NCI-H187 (cell line): ENCODE results near the gene KCNAB2.

Experiments
- DNase-seq, 2 experiments: peaks; one replicate each; lab custom pipeline; 2025; lab: John Stamatoyannopoulos, UW

KCNAB2 gene

GRCh38 chr1:6109688-6110087 is 64.0 kb downstream of the KCNAB2 start:
- DNase-seq, result no peak

- DNase-seq, result no peak
Measured at GRCh38 chr1:6110326-6110725, 64.6 kb downstream of the KCNAB2 start.

DNA sequence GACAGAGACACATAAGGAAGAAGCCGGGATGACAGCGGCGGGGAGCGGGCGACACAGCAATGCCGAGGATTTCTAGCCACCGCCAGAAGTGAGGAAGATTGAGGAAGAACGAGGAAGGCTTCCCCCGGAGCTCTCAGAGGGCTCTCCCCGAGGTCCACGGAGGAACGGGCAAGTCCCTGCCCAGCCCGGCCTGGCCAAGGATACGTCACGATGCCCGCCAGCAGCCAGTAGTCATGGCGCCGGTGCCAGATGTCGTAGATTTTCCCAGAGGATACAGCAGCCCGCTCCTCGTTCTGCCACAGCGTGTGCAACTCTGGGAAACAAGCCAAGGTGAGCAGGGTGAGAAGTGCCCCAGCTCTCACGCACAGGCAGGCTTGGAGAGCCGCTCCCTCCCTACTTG is 65.9 kb downstream of the KCNAB2 start:
- peak; percentile 21 to 77 for DNase-seq

DNA sequence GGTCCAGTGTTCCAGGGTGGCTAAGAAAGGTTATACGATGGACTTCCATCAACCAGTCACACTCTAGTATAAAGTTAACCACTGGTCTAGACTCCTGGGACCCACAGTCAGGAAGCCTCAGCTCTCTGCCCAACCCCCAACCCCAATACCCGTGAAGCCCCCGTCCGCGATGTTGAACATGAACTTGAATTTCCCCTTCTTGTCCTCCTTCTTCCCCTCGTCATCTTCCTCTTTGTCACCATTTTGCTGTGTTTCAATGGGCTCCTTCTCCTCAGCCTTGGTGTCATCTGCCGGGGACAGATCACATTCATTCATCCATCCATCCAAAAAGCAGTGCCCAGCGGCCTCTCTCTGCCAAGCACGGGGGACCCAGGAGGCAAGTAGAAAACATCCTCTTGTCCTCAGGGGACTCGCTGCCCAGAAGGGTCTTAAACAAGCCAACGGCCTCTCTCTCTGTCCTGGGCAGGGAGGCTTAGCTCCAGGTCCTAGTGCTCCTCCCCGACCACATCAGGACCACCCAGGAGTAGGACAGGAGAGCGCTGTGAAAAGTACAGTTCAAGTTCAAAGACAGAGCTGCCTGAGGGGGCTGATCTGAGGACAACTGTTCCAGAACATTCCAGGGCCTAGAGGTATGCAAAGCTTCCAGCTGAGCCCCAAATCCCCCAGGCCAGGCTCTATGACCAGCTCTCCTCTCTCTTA is 66.5 kb downstream of the KCNAB2 start:
- no peak for DNase-seq

DNA sequence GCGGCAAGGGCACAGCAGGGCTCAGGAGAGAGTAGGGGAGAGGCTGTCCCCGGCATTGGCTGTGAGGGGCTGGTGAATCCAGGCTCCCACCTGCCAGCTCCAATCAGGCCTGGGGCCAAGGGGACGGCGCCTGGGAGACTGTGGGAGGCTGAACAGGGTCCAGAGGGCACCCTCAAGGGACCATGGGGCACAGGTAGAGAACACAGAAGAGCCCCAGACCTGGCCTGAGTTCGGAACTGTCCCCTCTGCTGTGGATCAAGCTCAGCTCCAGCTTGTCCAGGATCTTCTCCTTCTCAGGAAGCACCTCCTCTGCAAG is 67.0 kb downstream of the KCNAB2 start:
- DNase-seq, result no peak

DNA sequence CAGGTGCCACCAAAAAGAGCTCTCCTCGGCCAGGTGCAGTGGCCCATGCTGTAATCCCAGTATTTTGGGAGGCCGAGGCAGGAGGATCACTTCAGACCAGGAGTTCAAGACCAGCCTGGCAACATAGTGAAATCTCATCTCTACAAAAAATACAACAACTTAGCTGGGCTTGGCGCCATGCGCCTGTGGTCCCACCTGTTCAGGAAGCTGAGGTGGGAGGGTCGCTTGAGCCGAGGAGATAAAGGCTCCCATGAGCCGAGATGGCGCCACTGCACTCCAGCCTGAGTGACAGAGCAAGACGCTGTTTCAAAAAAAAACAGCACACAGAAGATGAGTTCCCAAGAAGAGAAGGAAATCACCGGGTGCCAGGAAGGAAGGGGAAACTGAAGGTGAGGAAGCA is 67.4 kb downstream of the KCNAB2 start:
- DNase-seq, result no peak

- no peak for DNase-seq
Measured at GRCh38 chr1:6113745-6114144, 68.1 kb downstream of the KCNAB2 start.

DNA sequence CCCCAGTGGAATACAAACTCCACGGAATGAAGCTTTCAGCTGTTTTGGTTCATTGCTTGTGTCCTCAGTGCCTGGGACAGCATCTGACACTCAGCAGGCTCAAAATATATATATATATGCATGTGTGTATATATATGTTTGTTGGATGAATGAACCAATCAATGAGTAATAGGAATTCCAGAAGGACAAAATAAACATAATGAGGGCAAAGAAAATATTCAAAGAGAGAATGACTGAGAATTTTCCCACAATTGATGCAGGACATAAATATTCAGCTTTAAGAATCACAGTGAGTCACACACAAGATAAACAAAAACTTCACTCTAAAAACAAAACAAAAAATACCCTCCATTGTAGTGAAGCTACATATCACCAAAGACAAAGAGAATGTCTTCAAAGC is 70.4 kb downstream of the KCNAB2 start:
- no peak for DNase-seq

DNA sequence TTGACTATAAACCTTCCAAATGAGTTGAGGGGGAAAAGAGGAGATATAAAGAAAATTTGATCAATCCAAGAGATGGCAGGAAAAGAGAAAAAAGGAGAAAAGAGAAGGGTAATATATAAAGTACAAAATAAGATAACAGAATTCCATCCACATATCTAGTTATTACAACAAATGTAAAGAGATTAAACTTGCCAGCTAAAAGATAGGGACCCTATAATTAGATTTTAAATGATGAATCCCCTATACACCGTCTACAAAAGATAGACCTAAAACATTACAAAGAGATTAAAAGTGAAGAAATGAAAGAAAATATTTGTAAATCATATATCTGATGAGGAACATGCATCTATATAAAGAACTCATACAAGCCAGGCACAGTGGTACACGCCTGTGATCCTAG is 71.4 kb downstream of the KCNAB2 start:
- no peak for DNase-seq

DNA sequence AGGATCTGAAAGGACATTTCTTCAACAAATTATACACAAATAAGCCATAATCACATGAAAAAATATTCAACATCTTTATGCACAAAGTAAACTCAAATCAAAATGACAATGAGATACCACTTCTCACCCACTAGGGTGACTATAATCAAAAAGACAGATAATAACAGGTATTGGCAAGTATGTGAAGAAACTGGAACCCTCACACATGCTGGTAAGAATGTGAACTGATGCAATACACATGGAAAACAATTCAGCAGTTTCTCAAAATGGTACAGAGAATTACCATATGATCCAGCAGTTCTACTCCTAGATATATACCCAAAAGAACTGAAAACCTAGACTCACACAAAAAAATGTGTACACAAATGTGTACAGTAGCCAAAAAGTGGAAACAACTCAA is 71.9 kb downstream of the KCNAB2 start:
- no peak for DNase-seq

- no peak for DNase-seq
Measured at GRCh38 chr1:6118415-6118814, 72.7 kb downstream of the KCNAB2 start.

DNA sequence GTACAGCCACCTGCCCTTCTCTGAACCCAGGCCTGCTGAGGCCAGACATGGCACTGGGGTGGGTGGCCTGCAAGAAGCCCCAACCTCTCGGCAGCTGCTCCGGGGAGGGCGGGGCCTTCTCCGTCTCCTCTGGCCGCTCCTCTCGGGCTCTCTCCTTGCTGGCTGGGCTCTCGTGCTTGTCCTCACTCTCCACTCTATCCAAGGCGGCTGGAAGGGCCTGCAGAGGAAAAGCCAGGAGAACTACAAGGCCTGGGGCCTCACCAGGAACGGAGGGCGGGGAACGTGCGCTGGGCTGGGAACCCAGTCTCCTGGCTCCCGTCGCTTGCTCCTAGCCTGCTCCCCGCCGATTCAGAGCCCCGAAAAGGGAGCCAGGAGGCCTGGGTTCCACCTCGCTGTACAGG is 75.3 kb downstream of the KCNAB2 start:
- no peak for DNase-seq

DNA sequence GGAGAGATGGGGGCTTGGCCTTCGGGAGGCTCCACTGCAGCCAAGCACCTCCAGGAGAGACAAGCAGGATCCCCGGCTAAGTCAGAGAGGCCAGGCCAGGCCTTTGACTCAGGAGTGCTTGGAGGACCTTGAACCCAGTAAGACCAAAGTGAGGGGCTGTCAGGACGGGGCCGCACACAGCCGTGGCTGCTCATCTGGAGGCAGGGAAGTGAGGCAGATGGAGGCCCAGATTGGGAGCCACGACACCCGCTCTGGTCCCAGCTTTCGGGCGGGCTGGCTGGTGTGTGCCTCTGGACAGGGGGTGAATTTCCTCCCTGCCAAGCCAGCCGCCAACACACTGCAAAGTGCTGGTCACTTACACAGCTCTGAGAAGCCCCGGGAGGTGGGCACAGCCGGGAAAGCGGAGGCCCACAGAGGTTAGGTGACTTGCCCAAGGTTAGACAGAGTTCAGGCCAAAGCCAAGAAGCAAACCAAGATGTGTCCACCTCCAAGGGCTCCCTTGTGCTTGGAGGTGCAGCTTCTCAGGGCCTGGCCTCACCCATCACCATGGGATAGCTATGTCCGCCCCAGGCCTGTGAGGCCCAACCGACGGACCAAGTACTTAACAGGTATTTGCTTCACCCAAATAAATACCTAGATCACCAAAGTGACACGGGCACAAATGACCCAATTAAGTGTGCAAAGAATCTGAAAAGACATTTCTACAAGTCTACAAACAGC is 76.1 kb downstream of the KCNAB2 start:
- no peak for DNase-seq

GRCh38 chr1:6123083-6123482 is 77.4 kb downstream of the KCNAB2 start:
- no peak for DNase-seq

DNA sequence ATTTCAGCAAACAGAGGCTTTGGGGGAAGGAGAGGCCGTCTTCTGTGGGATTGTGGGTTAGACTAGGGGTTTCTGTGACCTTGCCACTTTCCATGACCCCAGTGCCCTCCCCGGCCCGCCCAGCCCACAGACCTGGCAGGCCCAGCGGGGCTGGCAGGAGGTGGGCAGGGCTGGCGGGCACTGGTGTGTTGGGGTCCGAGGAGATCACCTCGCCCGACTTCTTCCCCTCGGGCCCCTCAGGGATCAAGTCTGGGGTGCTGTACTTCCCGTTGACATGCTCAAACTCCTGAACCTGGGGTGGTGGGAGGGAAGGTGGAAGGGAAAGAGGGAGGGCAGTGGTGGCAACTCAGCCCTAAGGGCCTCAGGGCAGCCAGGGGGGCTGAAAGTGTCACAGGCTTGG is 78.1 kb downstream of the KCNAB2 start:
- no peak for DNase-seq

DNA sequence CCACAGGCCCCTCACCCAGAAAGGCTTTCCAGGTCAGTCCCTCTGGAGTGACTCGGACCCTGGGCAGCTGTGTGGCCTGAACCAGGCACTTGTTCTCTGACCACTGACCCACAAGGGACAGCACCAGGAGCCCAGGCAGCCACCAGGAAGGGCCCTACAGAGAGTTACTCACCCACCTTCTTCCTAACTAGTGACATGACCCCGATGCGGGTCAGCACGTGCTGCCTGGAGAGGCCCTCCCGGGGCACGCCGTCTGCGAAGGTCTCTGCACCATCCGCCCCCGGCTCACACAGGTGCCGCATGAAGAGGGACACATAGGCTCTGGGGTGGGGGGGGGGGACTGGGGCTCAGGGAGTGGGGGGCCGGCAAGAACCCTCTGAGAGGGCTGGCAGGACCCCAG is 78.7 kb downstream of the KCNAB2 start:
- no peak for DNase-seq

DNA sequence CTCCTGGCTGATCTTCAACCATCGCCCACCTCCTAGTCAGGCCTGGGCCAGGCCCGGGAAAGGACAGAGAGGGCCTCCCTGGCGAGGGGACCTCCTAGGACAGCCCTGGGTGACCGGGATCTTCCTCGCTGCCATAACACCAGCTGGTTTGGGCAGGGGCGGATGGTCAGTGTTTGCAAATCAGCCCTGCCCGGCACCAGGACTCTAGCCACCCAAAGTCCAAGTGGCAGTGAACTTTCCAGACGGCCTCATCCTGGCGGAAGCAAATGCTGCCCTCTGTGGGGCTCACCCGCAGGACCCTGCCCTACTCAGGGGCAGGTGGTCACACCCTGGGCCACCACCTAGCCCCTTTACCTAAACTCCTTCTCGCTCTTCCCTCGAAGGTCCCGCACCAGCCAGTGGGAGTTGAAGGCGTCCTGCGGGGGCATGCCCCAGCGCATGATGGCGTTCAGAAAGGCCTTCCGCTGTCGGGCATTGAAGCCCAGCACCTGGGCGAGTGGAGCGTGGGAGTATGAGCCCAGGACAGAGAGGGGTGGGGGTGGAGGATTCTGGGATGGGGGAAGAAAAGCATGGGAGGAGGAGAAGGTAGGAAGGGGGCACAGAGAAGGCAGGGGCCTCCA is 79.2 kb downstream of the KCNAB2 start:
- DNase-seq, result no peak

GRCh38 chr1:6125366-6125765 is 79.7 kb downstream of the KCNAB2 start:
- DNase-seq, result no peak

DNA sequence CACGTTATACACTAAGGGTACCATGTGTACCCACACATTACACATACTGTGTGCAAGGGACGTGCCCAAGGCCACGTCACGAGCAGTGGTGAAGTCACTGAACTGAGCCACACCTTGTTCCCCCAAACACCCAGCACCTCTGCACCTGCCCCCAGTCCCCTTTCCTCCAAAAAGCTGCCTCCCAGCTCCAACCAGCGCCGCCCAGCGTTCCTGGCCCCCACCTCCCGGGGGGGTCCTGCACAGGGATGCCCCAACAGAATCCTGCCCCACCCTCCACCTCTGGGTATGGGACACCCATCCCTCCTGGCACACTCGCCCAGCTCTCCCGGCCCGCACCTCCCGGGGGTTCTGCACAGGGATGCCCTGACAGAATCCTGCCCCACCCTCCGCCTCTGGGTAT is 80.3 kb downstream of the KCNAB2 start:
- no peak for DNase-seq

- DNase-seq, result no peak
Measured at GRCh38 chr1:6126521-6127067, 80.9 kb downstream of the KCNAB2 start.

DNA sequence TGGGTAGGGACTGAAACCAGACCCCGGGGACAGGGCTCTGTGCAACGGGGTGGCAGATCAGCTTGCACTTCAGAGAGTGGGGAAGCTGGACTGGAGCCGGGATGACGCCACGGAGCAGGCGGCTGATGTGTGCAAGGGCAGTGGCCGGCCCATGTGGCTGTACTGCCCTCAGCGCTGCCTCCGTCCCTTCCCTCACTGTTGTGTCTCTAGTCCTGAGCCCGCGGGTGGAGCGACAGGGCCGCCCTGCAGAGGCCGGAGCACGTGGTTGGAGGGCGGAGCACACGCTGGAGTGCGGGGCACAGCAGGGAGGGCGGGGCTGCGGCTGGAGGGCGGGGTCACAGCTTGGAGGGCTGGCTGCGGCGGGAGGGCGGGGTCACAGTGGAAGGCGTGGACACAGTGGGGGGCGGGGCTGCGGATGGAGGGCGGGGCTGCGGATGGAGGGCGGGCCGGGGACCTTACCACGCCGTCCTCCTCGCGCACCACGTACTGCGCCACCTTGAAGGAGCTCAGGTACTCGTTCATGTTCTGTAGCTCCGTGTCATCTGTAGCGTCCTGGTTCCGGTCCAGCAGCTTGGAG is 82.0 kb downstream of the KCNAB2 start:
- peak; percentile 65 to 87 for DNase-seq

- DNase-seq, result no peak
Measured at GRCh38 chr1:6128276-6129081, 82.8 kb downstream of the KCNAB2 start.
